ENCODE data around the gene RORB.

GRCh38 chr9:74528207-74528606 is 31.1 kb downstream of the RORB start:
- TF ChIP-seq, protein P1, sequence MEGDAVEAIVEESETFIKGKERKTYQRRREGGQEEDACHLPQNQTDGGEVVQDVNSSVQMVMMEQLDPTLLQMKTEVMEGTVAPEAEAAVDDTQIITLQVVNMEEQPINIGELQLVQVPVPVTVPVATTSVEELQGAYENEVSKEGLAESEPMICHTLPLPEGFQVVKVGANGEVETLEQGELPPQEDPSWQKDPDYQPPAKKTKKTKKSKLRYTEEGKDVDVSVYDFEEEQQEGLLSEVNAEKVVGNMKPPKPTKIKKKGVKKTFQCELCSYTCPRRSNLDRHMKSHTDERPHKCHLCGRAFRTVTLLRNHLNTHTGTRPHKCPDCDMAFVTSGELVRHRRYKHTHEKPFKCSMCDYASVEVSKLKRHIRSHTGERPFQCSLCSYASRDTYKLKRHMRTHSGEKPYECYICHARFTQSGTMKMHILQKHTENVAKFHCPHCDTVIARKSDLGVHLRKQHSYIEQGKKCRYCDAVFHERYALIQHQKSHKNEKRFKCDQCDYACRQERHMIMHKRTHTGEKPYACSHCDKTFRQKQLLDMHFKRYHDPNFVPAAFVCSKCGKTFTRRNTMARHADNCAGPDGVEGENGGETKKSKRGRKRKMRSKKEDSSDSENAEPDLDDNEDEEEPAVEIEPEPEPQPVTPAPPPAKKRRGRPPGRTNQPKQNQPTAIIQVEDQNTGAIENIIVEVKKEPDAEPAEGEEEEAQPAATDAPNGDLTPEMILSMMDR (IDR thresholded peaks at IDR 0.05): no peak
- no peak for TF ChIP-seq POLR2A (IDR thresholded peaks at IDR 0.05)
